HUDEP-2 (cell line): ENCODE data around the gene CDH1.

Experiments used
- DNase-seq, 76 experiments: peaks; one replicate each; lab custom pipeline; 2025; ENCODE audit not compliant: unreplicated experiment in 76 of 76; lab: John Stamatoyannopoulos, UW

The CDH1 gene

DNA sequence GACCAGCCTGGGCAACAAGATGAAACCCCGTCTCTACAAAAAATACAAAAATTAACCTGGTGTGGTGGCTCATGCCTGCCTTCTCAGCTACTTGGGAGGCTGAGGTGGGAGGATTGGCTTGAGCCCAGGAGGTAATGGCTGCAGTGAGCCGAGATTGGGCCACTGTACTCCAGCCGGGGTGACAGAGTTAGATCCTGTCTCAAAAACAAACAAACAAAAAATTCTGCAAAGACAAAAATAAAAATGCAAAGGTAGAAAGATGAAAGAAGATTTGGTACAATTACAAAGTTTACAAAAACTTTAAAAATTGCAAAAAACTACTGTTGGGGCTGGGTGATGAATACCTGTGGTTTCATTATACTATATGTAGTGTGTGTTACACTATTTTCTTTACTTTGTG lies 5.5 kb upstream of the CDH1 start:
- peak in 51 of 76 experiments; percentile 8 to 66 (median 34) for DNase-seq

DNA sequence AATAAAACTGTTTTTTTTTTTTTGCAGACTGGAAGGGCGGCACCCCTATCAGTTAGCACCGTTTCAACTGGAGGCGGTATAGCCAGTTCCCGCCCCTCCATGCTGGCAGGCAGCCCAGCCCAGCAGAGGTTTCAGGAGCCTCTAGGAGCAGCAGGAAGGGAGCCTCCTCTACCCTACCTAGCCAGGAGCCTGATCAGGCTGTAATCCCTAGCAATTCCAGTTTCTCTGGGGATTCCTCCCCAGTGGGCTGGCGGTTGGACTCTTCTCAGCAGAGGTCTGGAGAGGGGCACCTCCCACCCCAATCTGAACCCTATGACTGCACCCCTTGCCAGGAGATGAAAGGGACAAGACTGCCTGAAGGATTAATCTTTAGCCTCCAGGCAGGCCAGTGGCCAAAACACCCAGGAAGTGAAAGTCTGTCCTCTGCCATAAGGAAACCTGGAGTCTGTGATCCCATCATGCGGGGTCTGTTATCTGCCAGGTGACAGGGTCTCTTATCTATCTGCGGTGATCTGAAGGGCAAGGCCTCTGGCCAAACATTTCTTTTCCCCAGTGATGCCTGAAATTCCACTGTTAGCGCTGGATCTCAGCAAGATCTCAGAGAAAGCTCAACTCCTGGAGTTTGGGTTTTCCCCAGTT lies 4.9 kb upstream of the CDH1 start:
- peak in 74 of 76 experiments; percentile 43 to 90 (median 79) for DNase-seq

- peak in 1 of 76 experiments; percentile 22 for DNase-seq
These were observed 4.2 kb upstream of the CDH1 start for GRCh38 chr16:68732741-68733399.

DNA sequence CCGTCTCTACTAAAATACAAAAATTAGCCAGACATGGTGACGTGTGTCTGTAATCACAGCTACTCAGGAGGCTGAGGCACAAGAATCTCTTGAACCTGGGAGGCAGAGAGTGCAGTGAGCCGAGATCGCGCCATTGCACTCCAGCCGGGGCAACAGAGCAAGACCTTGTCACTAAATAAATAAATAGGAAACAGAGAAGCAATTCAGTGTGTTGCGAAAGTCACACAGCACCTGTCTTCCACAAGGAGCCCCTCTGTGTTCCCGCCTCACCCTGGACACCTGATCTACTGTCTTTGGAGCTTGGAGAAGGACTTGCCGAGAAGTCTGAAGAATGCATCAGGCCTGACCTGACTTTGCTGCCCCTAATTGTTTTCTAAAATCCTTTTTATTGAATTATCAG lies 3.5 kb upstream of the CDH1 start:
- no peak for DNase-seq

GRCh38 chr16:68734782-68735181 lies 2.3 kb upstream of the CDH1 start:
- DNase-seq: no peak

GRCh38 chr16:68736561-68736960 lies 531 bp upstream of the CDH1 start:
- DNase-seq: no peak

GRCh38 chr16:68737730-68738629 lies 888 bp downstream of the CDH1 start:
- peak in 52 of 76 experiments; percentile 11 to 68 (median 36) for DNase-seq

GRCh38 chr16:68739964-68740627 lies 3.0 kb downstream of the CDH1 start:
- peak in 8 of 76 experiments; percentile 8 to 43 (median 14) for DNase-seq

- no peak for DNase-seq
These were observed 3.7 kb downstream of the CDH1 start for GRCh38 chr16:68740628-68741346.

DNA sequence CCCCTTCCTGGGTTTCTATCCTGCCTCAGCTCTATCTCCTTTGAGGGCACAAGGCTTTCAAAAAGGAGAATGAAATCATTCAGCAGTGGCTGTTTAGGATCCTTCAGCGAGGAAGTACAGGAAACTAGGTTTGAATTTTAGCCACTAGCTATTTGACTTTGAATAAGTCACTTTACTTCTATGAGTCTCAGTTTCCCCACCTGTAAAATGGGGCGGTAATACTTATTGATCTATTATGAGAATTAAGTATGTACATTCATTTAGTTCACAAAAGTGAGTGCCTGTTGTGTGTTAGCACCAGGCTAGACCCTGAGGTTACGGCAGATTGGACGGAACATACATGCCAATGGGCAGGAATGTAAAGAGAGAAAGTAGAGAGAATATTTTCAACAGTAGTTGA lies 6.6 kb downstream of the CDH1 start:
- no peak for DNase-seq

- DNase-seq: no peak
These were observed 7.7 kb downstream of the CDH1 start for GRCh38 chr16:68744744-68745280.

DNA sequence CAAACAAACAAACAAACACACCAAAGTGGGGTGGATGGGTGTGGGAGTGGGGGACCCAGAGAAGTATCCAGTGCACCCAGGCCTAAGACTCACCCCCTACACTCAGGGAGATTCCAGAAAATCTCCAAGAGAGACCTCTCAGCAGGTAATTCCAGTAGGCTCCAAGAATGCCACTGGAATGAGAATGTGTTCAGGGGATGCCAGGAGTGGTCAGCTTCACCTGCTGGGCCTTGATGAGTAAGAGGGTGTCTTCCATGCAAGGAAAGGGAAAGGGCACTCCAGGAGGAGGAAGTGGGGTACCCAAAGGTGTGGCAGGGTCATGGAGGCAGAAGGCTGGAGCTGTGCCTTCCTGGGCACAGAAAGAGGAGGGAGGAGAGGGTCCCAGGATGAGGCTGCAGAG lies 9.9 kb downstream of the CDH1 start:
- no peak for DNase-seq

DNA sequence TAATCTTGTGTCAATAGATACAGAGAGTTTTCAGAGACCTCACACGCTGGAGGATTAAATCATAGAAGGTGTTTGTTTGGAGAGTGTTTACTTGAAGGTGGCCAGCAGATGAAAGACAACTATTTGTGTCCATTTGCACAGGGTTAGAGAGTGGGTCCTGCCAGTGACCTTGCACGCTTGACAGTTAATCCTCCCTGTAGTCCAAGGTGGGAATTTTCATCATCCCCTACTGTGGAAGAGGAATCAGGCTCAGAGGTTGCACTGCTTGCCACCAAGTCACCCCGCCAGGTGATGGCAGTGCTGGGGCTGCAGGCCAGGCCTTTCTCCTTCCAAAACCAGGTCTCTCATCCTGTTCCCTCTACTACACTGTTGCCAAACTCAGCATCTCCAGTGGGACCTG lies 12.3 kb downstream of the CDH1 start:
- DNase-seq: peak in 9 of 76 experiments; percentile 6 to 16 (median 15)

GRCh38 chr16:68750193-68750695 lies 13.2 kb downstream of the CDH1 start:
- DNase-seq: no peak

DNA sequence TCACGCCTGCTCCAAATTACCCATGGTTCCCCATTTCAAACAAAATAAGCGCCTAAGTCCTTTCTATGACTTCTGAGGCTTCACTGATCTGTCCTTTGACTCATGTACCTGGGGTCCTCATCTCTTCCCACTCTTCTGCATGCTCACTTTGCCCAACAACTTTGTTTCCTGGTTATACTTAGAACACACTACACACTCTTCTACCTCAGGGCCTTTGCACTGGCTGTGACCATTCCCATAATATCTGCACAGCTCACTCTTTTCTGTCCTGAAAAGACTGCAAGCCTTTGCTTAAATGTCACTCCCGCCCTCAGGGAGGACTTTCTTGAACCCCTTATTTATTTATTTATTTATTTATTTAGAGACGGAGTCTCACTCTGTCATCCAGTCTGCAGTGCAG lies 14.1 kb downstream of the CDH1 start:
- no peak for DNase-seq

- peak in 51 of 76 experiments; percentile 10 to 77 (median 31) for DNase-seq
These were observed 15.5 kb downstream of the CDH1 start for GRCh38 chr16:68752602-68753001.

DNA sequence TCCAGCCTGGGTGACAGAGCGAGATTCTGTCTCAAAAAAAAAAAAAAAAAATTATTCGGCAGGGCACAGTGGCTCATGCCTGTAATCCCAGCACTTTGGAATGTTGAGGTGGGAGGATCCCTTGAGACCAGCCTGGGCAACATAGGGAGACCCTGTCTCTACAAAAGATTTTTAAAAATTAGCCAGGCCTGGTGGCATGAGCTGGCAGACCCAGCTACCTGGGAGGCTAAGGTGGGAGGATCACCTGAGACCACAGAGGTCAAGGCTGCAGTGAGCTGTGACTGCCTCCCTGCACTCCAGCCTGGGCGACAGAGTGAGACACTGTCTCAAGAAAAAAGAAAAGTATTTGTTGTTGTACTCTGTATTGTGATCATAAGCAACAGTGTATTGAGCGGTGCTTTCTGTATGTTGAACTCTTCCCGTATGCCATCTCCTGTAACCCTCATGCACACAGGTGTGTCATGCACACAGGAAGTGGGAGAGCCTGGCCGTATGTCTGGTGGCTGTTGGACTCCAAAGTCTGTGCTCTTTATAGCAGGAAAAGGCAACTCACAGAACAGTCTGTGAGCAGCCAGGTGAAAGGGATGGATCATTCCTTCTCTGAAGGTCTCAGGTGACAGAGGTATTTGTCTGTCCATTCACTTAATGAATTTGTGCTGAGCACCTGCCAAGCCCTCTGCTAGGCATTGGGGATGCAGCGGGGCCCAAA lies 17.1 kb downstream of the CDH1 start:
- no peak for DNase-seq

DNA sequence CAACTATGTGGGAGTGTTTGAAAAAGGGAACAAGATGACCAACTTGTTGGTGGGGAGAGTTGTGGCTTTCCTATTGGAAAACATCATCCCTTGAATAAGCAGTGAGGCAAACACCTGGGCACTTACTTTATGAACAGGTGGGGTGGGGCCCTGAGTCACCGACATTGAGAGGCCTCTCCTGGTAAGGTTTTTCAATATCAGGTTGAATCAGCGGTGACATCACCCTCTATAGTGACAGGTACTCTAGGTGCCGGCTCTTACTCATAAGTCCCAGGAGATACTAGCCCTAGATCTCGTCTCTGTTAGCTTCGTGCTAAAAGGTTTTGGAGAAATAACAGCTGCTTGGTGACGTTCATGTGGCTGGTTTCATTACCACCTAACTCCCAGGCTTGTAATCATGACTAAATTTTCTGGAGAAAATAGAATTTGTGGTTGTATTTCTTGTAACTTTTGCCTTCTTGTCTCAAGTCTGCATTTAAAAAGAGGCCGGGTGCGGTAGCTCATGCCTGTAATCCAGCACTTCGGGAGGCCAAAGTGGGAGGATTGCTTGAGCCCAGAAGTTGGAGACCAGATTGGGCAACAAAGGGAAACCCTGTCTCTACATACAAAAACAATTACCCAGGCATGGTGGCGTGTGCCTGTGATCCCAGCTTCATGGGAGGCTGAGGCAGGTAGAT lies 19.3 kb downstream of the CDH1 start:
- DNase-seq: no peak

DNA sequence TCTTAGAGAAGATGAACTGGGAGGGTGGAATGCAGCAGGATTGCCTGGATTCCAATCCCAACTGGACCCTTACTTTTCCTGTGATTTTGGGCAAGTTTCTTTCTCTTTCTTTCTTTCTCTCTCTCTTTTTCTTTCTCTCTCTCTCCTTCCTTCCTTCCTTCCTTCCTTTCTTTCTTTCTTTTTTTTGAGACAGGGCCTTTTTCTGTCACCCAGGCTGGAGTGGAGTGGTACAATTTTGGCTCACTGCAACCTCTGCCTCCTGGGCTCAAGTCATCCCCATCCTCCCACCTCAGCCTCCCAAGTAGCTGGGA lies 20.5 kb downstream of the CDH1 start:
- no peak for DNase-seq
